ENCODE results near the gene TMEM131L.

DNA sequence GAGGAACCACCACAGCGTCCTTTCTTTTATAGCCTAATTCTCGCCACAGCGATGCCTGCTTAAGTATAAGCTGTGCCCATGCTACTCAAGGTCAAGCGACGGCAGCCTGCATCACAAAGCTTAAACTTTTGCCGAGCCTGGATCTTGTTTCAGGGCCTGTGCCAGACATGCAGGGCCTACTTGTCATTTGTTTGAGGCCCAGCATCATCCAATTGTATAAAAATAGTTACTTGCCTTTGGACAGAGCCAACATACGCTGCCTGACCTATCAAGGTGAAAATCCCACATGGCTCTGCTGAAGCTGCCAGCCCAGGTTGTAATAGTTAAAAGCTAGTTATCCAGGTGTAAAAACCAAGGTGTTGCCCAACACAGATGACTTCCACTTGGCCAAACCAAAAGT, 107.1 kb downstream of the TMEM131L start:
- TF ChIP-seq POLR2AphosphoS5 (IDR thresholded peaks at IDR 0.05) (peak in 1 of 4 donors; percentile 27), POLR2A (IDR thresholded peaks at IDR 0.05) (no peak)
- TF ChIP-seq, protein P1, sequence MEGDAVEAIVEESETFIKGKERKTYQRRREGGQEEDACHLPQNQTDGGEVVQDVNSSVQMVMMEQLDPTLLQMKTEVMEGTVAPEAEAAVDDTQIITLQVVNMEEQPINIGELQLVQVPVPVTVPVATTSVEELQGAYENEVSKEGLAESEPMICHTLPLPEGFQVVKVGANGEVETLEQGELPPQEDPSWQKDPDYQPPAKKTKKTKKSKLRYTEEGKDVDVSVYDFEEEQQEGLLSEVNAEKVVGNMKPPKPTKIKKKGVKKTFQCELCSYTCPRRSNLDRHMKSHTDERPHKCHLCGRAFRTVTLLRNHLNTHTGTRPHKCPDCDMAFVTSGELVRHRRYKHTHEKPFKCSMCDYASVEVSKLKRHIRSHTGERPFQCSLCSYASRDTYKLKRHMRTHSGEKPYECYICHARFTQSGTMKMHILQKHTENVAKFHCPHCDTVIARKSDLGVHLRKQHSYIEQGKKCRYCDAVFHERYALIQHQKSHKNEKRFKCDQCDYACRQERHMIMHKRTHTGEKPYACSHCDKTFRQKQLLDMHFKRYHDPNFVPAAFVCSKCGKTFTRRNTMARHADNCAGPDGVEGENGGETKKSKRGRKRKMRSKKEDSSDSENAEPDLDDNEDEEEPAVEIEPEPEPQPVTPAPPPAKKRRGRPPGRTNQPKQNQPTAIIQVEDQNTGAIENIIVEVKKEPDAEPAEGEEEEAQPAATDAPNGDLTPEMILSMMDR (IDR thresholded peaks at IDR 0.05) = no peak
